Natural killer cell (primary cell): ENCODE results near the gene RDH13. TPM values are rescaled to one million over a fixed set of nuclear protein-coding genes. Genes with fewer than 3 reads are reported as not detected.
A peak's percentile ranks its signal among the peaks of the same experiment; 100 is the strongest.
"Not testable (repeated sequence)": the region's sequence is repeated elsewhere in the genome, so short reads cannot be mapped to it uniquely, and the experiment has no call there.

Source experiments
- ATAC-seq, 3 donors: fragments of 150-1000 bp in 2 of 3; fragments of 200-7000 bp in 1 of 3; cut with Tn5 transposase; 1 replicate in 1 of 3; 2 replicates in 2 of 3; pipeline ENCODE4 v1.10.0; 2021; ENCODE audit warnings: mild to moderate bottlenecking in 2 of 3, moderate library complexity in 2 of 3
- DNase-seq, 2 donors: peaks; one replicate each; pipeline versions ENCODE4 v3.0.0 to v3.0.0-alpha.2; 2013 to 2021; ENCODE audit warnings: mixed read lengths in 1 of 2
- H3K27ac ChIP-seq: one replicate; pipeline ENCODE4 v1.5.1; 2013; ENCODE audit warnings: mild to moderate bottlenecking, low read length
- H3K27me3 ChIP-seq: one replicate; pipeline ENCODE4 v1.6.1; 2013; ENCODE audit warnings: low read length; ENCODE audit not compliant: control insufficient read depth, insufficient read depth
- H3K36me3 ChIP-seq: one replicate; pipeline ENCODE4 v1.6.1; 2013; ENCODE audit warnings: low read length; ENCODE audit not compliant: control insufficient read depth, insufficient read depth
- H3K4me1 ChIP-seq: one replicate; pipeline ENCODE4 v1.6.1; 2013; ENCODE audit warnings: low read length; ENCODE audit not compliant: control insufficient read depth, insufficient read depth
- H3K4me3 ChIP-seq: one replicate; pipeline ENCODE4 v1.5.1; 2013; ENCODE audit warnings: low read length
- H3K9me3 ChIP-seq: one replicate; pipeline ENCODE4 v1.6.1; 2013; ENCODE audit warnings: low read length; ENCODE audit not compliant: control insufficient read depth, insufficient read depth
- H3K27ac Mint-ChIP-seq, 2 donors: one replicate each; pipeline ENCODE4 v1.8.0; 2022; ENCODE audit warnings: mild to moderate bottlenecking in 2 of 2, mixed read lengths in 2 of 2, moderate library complexity in 1 of 2
- H3K27me3 Mint-ChIP-seq, 2 donors: one replicate each; pipeline ENCODE4 v1.8.0; 2022; ENCODE audit warnings: low read depth in 2 of 2, mixed read lengths in 2 of 2
- H3K36me3 Mint-ChIP-seq: one replicate; pipeline ENCODE4 v1.8.0; 2022; ENCODE audit warnings: mixed read lengths
- H3K4me1 Mint-ChIP-seq, 2 donors: one replicate each; pipeline ENCODE4 v1.8.0; 2022; ENCODE audit warnings: mixed read lengths in 2 of 2
- H3K4me3 Mint-ChIP-seq: one replicate; pipeline ENCODE4 v1.8.0; 2022; ENCODE audit warnings: mild to moderate bottlenecking, moderate library complexity, mixed read lengths
- H3K9me3 Mint-ChIP-seq, 2 donors: one replicate each; pipeline ENCODE4 v1.8.0; 2022; ENCODE audit warnings: mixed read lengths in 2 of 2
- CTCF ChIP-seq: fragments of 200-600 bp; IDR thresholded peaks from one replicate; pipeline ENCODE4 v1.8.0; 2022; ENCODE audit warnings: antibody characterized with exemption
- WGBS: methylation state at CpG from one replicate; pipeline ENCODE4 v1.1.7; 2013; ENCODE audit warnings: missing lambda C conversion rate; ENCODE audit not compliant: insufficient coverage; 5-methylcytosine and 5-hydroxymethylcytosine counted together
- intact Hi-C: fragments of 100-400 bp; cut with micrococcal nuclease; formaldehyde crosslinking; loops from one replicate; pipeline ENCODE4 v1.14.2; 2022
- total RNA-seq, 4 donors: library from RNA; stranded (reverse); fragments of 120-200 nt in 1 of 4; gene quantifications; one replicate each; pipeline versions ENCODE4 v1.2.3 to v1.2.4, GENCODE V29; 2013 to 2022

RDH13 gene
- total RNA-seq, 3 donors from 2014 or later (not counting 1 experiment from before 2014, with no cell fraction given), result 18.2 to 25.3 (median 19.3) TPM

- no peaks in the 10 kb centered on the region for H3K9me3 ChIP-seq
- H3K27me3 ChIP-seq, result no peaks in the 10 kb centered on the region
- H3K27ac ChIP-seq, result no peak overlapping the region
- Mint-ChIP-seq H3K4me3 (peak overlapping the region; percentile 87), H3K9me3 (no peaks in the 10 kb centered on the region), H3K27me3 (no peaks in the 10 kb centered on the region), H3K27ac (peak overlapping the region; percentile 79), H3K36me3 (no peaks in the 10 kb centered on the region), H3K4me1 (peaks cover 17 to 24% of the 10 kb centered on the region in 2 donors)
- DNase-seq (no peak), ATAC-seq (no peak)
- intact Hi-C loops, result no loop called here
- no peak overlapping the region for H3K4me3 ChIP-seq
- 78% methylated on average over 11 of the region's 11 CpGs for WGBS
- peaks cover 34% of the 10 kb centered on the region for H3K36me3 ChIP-seq
- H3K4me1 ChIP-seq, result peaks cover 21% of the 10 kb centered on the region
- no peak for TF ChIP-seq CTCF
Observed at GRCh38 chr19:55042688-55043087, 20.3 kb downstream of the RDH13 start.

- no peak for DNase-seq
- Histone ChIP-seq H3K36me3 (peaks cover 30% of the 10 kb centered on the region), H3K4me3 (no peak overlapping the region), H3K4me1 (peaks cover 21% of the 10 kb centered on the region), H3K9me3 (no peaks in the 10 kb centered on the region), H3K27me3 (no peaks in the 10 kb centered on the region), H3K27ac (no peak overlapping the region)
- peak overlapping the region; percentile 79 for H3K27ac Mint-ChIP-seq
- H3K4me1 Mint-ChIP-seq, result peaks cover 17 to 24% of the 10 kb centered on the region in 2 donors
- H3K9me3 Mint-ChIP-seq, result no peaks in the 10 kb centered on the region
- intact Hi-C loops, result no loop called here
- no peaks in the 10 kb centered on the region for H3K36me3 Mint-ChIP-seq
- peak overlapping the region; percentile 87 for H3K4me3 Mint-ChIP-seq
- no peaks in the 10 kb centered on the region for H3K27me3 Mint-ChIP-seq
- ATAC-seq, result peak in 1 of 3 donors; percentile 1
- WGBS, result 47% methylated on average over 9 of the region's 9 CpGs
- no peak for TF ChIP-seq CTCF
Observed at GRCh38 chr19:55042344-55042678, 20.6 kb downstream of the RDH13 start.

GRCh38 chr19:55041627-55042343 lies 21.2 kb downstream of the RDH13 start:
- H3K4me3 Mint-ChIP-seq, result peak overlapping the region; percentile 87
- peak overlapping the region; percentile 79 for H3K27ac Mint-ChIP-seq
- H3K4me1 ChIP-seq, result peaks cover 21% of the 10 kb centered on the region
- H3K4me1 Mint-ChIP-seq, result peaks cover 17 to 24% of the 10 kb centered on the region in 2 donors
- 16% methylated on average over 30 of the region's 30 CpGs for WGBS
- no peaks in the 10 kb centered on the region for H3K9me3 ChIP-seq
- no peak for TF ChIP-seq CTCF
- no peaks in the 10 kb centered on the region for H3K9me3 Mint-ChIP-seq
- no peaks in the 10 kb centered on the region for H3K27me3 ChIP-seq
- no peaks in the 10 kb centered on the region for H3K36me3 Mint-ChIP-seq
- H3K27ac ChIP-seq, result no peak overlapping the region
- H3K4me3 ChIP-seq, result no peak overlapping the region
- peak in 1 of 2 donors; percentile 34 for DNase-seq
- intact Hi-C loops, result no loop called here
- H3K36me3 ChIP-seq, result peaks cover 25% of the 10 kb centered on the region
- H3K27me3 Mint-ChIP-seq, result no peaks in the 10 kb centered on the region
- ATAC-seq, result peak; percentile 51 to 57 (median 52)

- peak overlapping the region; percentile 87 for H3K4me3 Mint-ChIP-seq
- no peaks in the 10 kb centered on the region for H3K36me3 Mint-ChIP-seq
- H3K27me3 Mint-ChIP-seq, result no peaks in the 10 kb centered on the region
- DNase-seq, result no peak
- H3K4me1 ChIP-seq, result peaks cover 21% of the 10 kb centered on the region
- no peaks in the 10 kb centered on the region for H3K9me3 ChIP-seq
- H3K27me3 ChIP-seq, result no peaks in the 10 kb centered on the region
- WGBS, result 82% methylated on average over 10 of the region's 10 CpGs
- H3K27ac Mint-ChIP-seq, result peak overlapping the region; percentile 79
- peaks cover 17 to 24% of the 10 kb centered on the region in 2 donors for H3K4me1 Mint-ChIP-seq
- H3K4me3 ChIP-seq, result no peak overlapping the region
- no peaks in the 10 kb centered on the region for H3K9me3 Mint-ChIP-seq
- intact Hi-C loops, result no loop called here
- H3K27ac ChIP-seq, result no peak overlapping the region
- TF ChIP-seq CTCF, result no peak
- H3K36me3 ChIP-seq, result peaks cover 20% of the 10 kb centered on the region
- no peak for ATAC-seq
Observed at GRCh38 chr19:55041244-55041626, 21.7 kb downstream of the RDH13 start.

- H3K4me1 Mint-ChIP-seq, result peaks cover 17 to 24% of the 10 kb centered on the region in 2 donors
- H3K27ac ChIP-seq, H3K4me3 ChIP-seq, H3K4me3 Mint-ChIP-seq, H3K27ac Mint-ChIP-seq, intact Hi-C loops, H3K36me3 Mint-ChIP-seq, ATAC-seq, H3K27me3 Mint-ChIP-seq, H3K27me3 ChIP-seq, H3K9me3 ChIP-seq, DNase-seq, H3K9me3 Mint-ChIP-seq: not testable (repeated sequence)
- peaks cover 20% of the 10 kb centered on the region for H3K36me3 ChIP-seq
- H3K4me1 ChIP-seq, result peaks cover 21% of the 10 kb centered on the region
- WGBS, result 83% methylated on average over 7 of the region's 12 CpGs
Observed at GRCh38 chr19:55040654-55041053, 22.3 kb downstream of the RDH13 start.
